Sciatic nerve (tissue), 1 donor: ENCODE results near the gene OR5K2. TPM values are rescaled to one million over a fixed set of nuclear protein-coding genes. Genes with fewer than 3 reads are reported as not detected.

ENCODE experiments used
- total RNA-seq: library from RNA; stranded (reverse); fragmentation: NEBNext Ultra II Directional; extraction: Animal tissue kit (Norgen Biotek cat#: 25700); gene quantifications from one replicate; pipeline ENCODE4 v1.2.1, GENCODE V29; 2021
- donor health status: DM: no; HTN: no; CAD: no.

Gene OR5K2
- total RNA-seq, 1 donor from 2014 or later, result not detected

Other genes starting within 250 kb of the OR5K2 start
- not detected for gene OR5H6, start 233.4 kb upstream of the OR5K2 start, total RNA-seq
- gene OR5H2, start 215.2 kb upstream of the OR5K2 start, total RNA-seq, result not detected
- gene OR5K4, start 143.8 kb upstream of the OR5K2 start, total RNA-seq, result not detected
- gene OR5K3, start 107.0 kb upstream of the OR5K2 start, total RNA-seq, result not detected
- gene OR5K1, start 34.5 kb upstream of the OR5K2 start, total RNA-seq, result not detected
- 185 TPM for gene CLDND1, start 25.2 kb downstream of the OR5K2 start, total RNA-seq
- 0.36 TPM for gene GPR15, start 34.3 kb downstream of the OR5K2 start, total RNA-seq
- gene CPOX, start 95.9 kb downstream of the OR5K2 start, total RNA-seq, result 16.9 TPM